HepG2 (cell line): ENCODE results near the gene IFITM5. TPM values are rescaled to one million over a fixed set of nuclear protein-coding genes. Genes with fewer than 3 reads are reported as not detected.

ENCODE experiments used
- ATAC-seq: fragments of 200-7000 bp; cut with Tn5 transposase; 3 replicates; pipeline ENCODE4 v1.9.1; 2020; ENCODE audit warnings: mild to moderate bottlenecking, moderate library complexity
- BruUV-seq: library from RNA; stranded (reverse); fragments of 400-500 nt; replicated peaks from 2 replicates; lab custom pipeline; 2021; lab: Mats Ljungman, UMichigan
- CTCF ChIA-PET: fragments of 300-600 bp; formaldehyde crosslinking; extraction: SDS; loops from one replicate; lab custom pipeline; 2021; ENCODE audit warnings: low total read pairs, inconsistent platforms, low intra/inter-chr PET ratio; lab: Yijun Ruan, JAX
- POLR2A ChIA-PET: fragments of 350-600 bp; sonication (Branson Sonifier 250); formaldehyde crosslinking; loops from one replicate; lab custom pipeline; 2020; ENCODE audit warnings: antibody characterized with exemption, inconsistent platforms; lab: Yijun Ruan, JAX
- DNase-seq: peaks from one replicate; pipeline ENCODE4 v3.0.0-alpha.2; 2015; ENCODE audit warnings: low spot score
- FAIRE-seq: peaks from 3 replicates; lab custom pipeline; 2011; peaks lifted over from hg19 to GRCh38; lab: Jason Lieb, UNC
- H2AFZ ChIP-seq: one replicate; pipeline ENCODE4 v1.6.1; 2011; ENCODE audit warnings: low read length, inconsistent platforms
- H3K27ac ChIP-seq: fragments of 300-600 bp; 3 replicates; pipeline ENCODE4 v1.8.0; 2011; ENCODE audit warnings: mixed run types, mild to moderate bottlenecking, mixed read lengths, low read length, inconsistent platforms; ENCODE audit not compliant: insufficient read depth; ENCODE audit errors: extremely low read length
- H3K27me3 ChIP-seq, 2 experiments: fragments of 200-600 bp in 1 of 2; 2 replicates in 1 of 2; 3 replicates in 1 of 2; pipeline versions ENCODE4 v1.6.0 to v1.8.0; 2011; ENCODE audit warnings: low read length in 2 of 2, mild to moderate bottlenecking in 2 of 2, moderate library complexity in 2 of 2, inconsistent platforms in 1 of 2; ENCODE audit not compliant: insufficient read depth in 2 of 2, control insufficient read depth in 1 of 2
- H3K36me3 ChIP-seq, 2 experiments: fragments of 200-600 bp in 1 of 2; replicated peaks in 1 of 2; 2 replicates in 1 of 2; 3 replicates in 1 of 2; pipeline versions ENCODE4 v1.5.1 to v1.8.0; 2011; ENCODE audit warnings: low read length in 2 of 2, inconsistent platforms in 1 of 2; ENCODE audit not compliant: insufficient read depth in 2 of 2, control insufficient read depth in 1 of 2
- H3K4me1 ChIP-seq: 2 replicates; pipeline ENCODE4 v1.5.1; 2012; ENCODE audit warnings: low read length, inconsistent platforms; ENCODE audit not compliant: insufficient read depth
- H3K4me2 ChIP-seq: 2 replicates; pipeline ENCODE4 v1.6.0; 2011; ENCODE audit warnings: low read depth, low read length, inconsistent platforms
- H3K4me3 ChIP-seq, 3 experiments: fragments of 200-600 bp in 1 of 3; sonication (generic), shearing (Covaris generic) in 1 of 3; replicated peaks in 1 of 3; 2 replicates each; pipeline ENCODE4 v1.5.1; 2011 to 2016; ENCODE audit warnings: low read length in 3 of 3, inconsistent platforms in 2 of 3, low read depth in 2 of 3, mild to moderate bottlenecking in 2 of 3, control low read depth in 1 of 3, mixed read lengths in 1 of 3; ENCODE audit not compliant: insufficient read depth in 1 of 3
- H3K79me2 ChIP-seq: one replicate; pipeline ENCODE4 v1.6.1; 2011; ENCODE audit warnings: low read length, inconsistent platforms; ENCODE audit not compliant: insufficient read depth
- H3K9ac ChIP-seq: 2 replicates; pipeline ENCODE4 v1.6.0; 2011; ENCODE audit warnings: mild to moderate bottlenecking, low read depth, low read length, inconsistent platforms; ENCODE audit not compliant: insufficient read depth
- H3K9me3 ChIP-seq: 2 replicates; pipeline ENCODE4 v1.5.1; 2012; ENCODE audit warnings: mild to moderate bottlenecking, low read length
- H4K20me1 ChIP-seq: 2 replicates; pipeline ENCODE4 v1.6.0; 2011; ENCODE audit warnings: inconsistent platforms, mild to moderate bottlenecking, low read length, moderate library complexity; ENCODE audit not compliant: insufficient read depth
- BORCS8-MEF2B ChIP-seq: sonication (generic); formaldehyde crosslinking; IDR thresholded peaks from 2 replicates; pipeline ENCODE4 v1.8.0; 2022; ENCODE audit warnings: mild to moderate bottlenecking, missing genetic modification reagents
- GFI1 ChIP-seq: sonication (generic); formaldehyde crosslinking; IDR thresholded peaks from 2 replicates; pipeline ENCODE4 v1.5.0; 2020; ENCODE audit warnings: missing genetic modification reagents, mild to moderate bottlenecking, borderline replicate concordance
- TEAD3 ChIP-seq: optimal IDR thresholded peaks from 2 replicates; pipeline ENCODE3; 2016; ENCODE audit warnings: borderline replicate concordance
- ZKSCAN5 ChIP-seq: sonication (generic); formaldehyde crosslinking; IDR thresholded peaks from 2 replicates; pipeline ENCODE4 v1.5.1; 2020; ENCODE audit warnings: mild to moderate bottlenecking, missing genetic modification reagents
- ZNF292 ChIP-seq: sonication (generic); formaldehyde crosslinking; IDR thresholded peaks from 2 replicates; pipeline ENCODE4 v1.8.1; 2022; ENCODE audit warnings: mild to moderate bottlenecking, low read depth, missing genetic modification reagents, borderline replicate concordance
- ZNF607 ChIP-seq: sonication (generic); formaldehyde crosslinking; IDR thresholded peaks from 2 replicates; pipeline ENCODE4 v1.5.1; 2020; ENCODE audit warnings: missing genetic modification reagents, mild to moderate bottlenecking, borderline replicate concordance
- ZNF703 ChIP-seq: sonication (generic); formaldehyde crosslinking; IDR thresholded peaks from 2 replicates; pipeline ENCODE4 v1.5.1; 2020; ENCODE audit warnings: missing genetic modification reagents, mild to moderate bottlenecking, moderate library complexity, borderline replicate concordance
- ZNF709 ChIP-seq: sonication (generic); formaldehyde crosslinking; IDR thresholded peaks from 2 replicates; pipeline ENCODE4 v1.5.0; 2020; ENCODE audit warnings: mild to moderate bottlenecking, missing genetic modification reagents
- WGBS: methylation state at CpG from one replicate; pipeline ENCODE4 v1.1.6; 2017; ENCODE audit warnings: low lambda C conversion rate; 5-methylcytosine and 5-hydroxymethylcytosine counted together
- in situ Hi-C: cut with HindIII; loops from 2 replicates; pipeline ENCODE4 v1.10.0; 2017; ENCODE audit warnings: low pct_unique_long_range_greater_than_20kb; ENCODE audit not compliant: extremely low pct_ligation_motif_present
- intact Hi-C: fragments of 100-400 bp; cut with micrococcal nuclease; formaldehyde crosslinking; loops from one replicate; pipeline ENCODE4 v1.10.0; 2022; ENCODE audit not compliant: unreplicated experiment
- polyA plus RNA-seq, 8 experiments: library from polyadenylated mRNA; depleted of rRNA in 3 of 8; stranded (reverse) in 7 of 8; unstranded in 1 of 8; fragments of >200 nt; fragmentation: Illumina TruSeq in 4 of 8; extraction: Trizol in 4 of 8; gene quantifications; 2 replicates each; pipeline versions ENCODE4 v1.2.1 to v1.2.3, GENCODE V29; 2011 to 2016; ENCODE audit warnings: low read depth in 4 of 8, missing spikeins in 1 of 8, mixed read lengths in 1 of 8; ENCODE audit not compliant: insufficient read depth in 1 of 8
- total RNA-seq, 5 experiments: library from RNA; depleted of rRNA; stranded (reverse); fragments of >200 nt; fragmentation: Illumina TruSeq; extraction: Trizol; gene quantifications; 2 replicates each; pipeline ENCODE4 v1.2.3, GENCODE V29; 2016; ENCODE audit warnings: low read depth in 1 of 5
- TF ChIP-seq, protein P1 (sequence below): sonication (generic); formaldehyde crosslinking; IDR thresholded peaks from 2 replicates; pipeline ENCODE4 v1.9.0; 2021; ENCODE audit warnings: missing genetic modification reagents, borderline replicate concordance

Gene IFITM5
- total and polyA plus RNA-seq, 2 of the 13 experiments (the other 11 are each of a cell fraction or from before 2014, with no cell fraction given), result not detected

DNA sequence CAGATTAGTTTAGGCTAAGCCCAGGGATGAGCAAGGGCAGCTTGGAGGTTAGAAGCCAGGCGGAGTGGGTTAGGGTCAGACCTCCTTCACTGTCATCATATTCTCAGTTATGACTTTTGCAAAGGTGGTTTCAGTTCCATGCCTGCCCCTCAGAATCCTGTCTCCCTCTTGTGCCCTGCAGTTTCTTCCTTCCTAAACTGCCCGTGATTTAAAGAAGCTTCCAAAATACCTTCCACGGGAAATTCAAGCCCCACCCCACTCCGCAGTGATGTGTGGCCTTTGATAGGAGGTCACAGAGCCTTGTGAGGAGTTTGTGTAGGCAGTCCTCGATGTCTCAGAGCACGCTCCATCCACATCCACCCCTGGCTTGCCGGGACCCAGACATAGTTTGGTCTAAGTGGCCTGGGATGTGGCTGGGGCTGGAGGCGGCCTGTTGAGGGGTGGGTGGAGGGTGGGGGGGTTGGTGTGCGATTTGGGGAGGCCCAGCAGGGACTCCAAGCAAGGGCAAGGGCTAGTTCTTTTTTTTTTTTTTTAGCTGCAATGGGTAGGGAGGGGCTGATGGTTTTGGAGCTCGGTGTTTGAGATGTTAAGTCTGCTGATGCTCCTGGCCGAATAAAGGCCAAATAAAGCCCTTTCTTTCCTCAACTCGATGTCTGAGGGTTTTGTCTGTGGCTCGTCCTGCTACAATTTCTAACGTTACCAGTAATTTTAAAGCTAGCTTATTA is 12.9 kb upstream of the IFITM5 start:
- whole genome bisulfite sequencing, result 66% methylated on average over 14 of the region's 14 CpGs
- Histone ChIP-seq H2AFZ (no peak overlapping the region), H3K9me3 (no peaks in the 10 kb centered on the region), H3K4me2 (no peak overlapping the region), H3K9ac (no peak overlapping the region), H4K20me1 (no peaks in the 10 kb centered on the region), H3K27me3 (no peaks in the 10 kb centered on the region), H3K4me3 (no peak overlapping the region), H3K4me1 (peaks cover 65% of the 10 kb centered on the region), H3K79me2 (peaks cover 7% of the 10 kb centered on the region), H3K27ac (no peak overlapping the region), H3K36me3 (no peaks in the 10 kb centered on the region)
- in situ Hi-C loops (no loop called here), intact Hi-C loops (no loop called here)
- no peak for DNase-seq
- no TSS peak for BruUV-seq
- ChIA-PET CTCF (no interaction called here), POLR2A (interaction anchor here (0.7 to 2.7 kb wide), 4 partner anchors 13 to 52 kb away, joined by 4 to 9 read pairs (median 4); no protein-coding TSS in a partner anchor)
- TF ChIP-seq ZNF607 (CRISPR knock-in tag) (no peak), BORCS8-MEF2B (CRISPR knock-in tag) (no peak), ZNF703 (CRISPR knock-in tag) (no peak), TEAD3 (CRISPR knock-in tag) (no peak), ZNF292 (no peak), ZKSCAN5 (CRISPR knock-in tag) (no peak), GFI1 (CRISPR knock-in tag) (no peak), ZNF709 (CRISPR knock-in tag) (no peak)
- TF ChIP-seq, protein P1, sequence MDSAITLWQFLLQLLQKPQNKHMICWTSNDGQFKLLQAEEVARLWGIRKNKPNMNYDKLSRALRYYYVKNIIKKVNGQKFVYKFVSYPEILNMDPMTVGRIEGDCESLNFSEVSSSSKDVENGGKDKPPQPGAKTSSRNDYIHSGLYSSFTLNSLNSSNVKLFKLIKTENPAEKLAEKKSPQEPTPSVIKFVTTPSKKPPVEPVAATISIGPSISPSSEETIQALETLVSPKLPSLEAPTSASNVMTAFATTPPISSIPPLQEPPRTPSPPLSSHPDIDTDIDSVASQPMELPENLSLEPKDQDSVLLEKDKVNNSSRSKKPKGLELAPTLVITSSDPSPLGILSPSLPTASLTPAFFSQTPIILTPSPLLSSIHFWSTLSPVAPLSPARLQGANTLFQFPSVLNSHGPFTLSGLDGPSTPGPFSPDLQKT (CRISPR knock-in tag), result no peak
- no peak for ATAC-seq
- FAIRE-seq, result no peak
